GM12864 (cell line): Measurements from ENCODE around the gene SLC39A10.

Source experiments
- DNase-seq: peaks from one replicate; pipeline ENCODE4 v3.0.0-alpha.2; 2011; ENCODE audit warnings: low read depth
- H3K4me3 ChIP-seq: 2 replicates; pipeline ENCODE4 v1.5.1; 2011; ENCODE audit warnings: mild to moderate bottlenecking, low read depth, low read length, control low read depth
- CTCF ChIP-seq: IDR thresholded peaks from 2 replicates; pipeline ENCODE4 v1.5.1; 2011; ENCODE audit warnings: low read depth, mild to moderate bottlenecking, moderate library complexity, low read length, control low read depth, inconsistent platforms; ENCODE audit errors: missing control alignments

SLC39A10 gene

DNA sequence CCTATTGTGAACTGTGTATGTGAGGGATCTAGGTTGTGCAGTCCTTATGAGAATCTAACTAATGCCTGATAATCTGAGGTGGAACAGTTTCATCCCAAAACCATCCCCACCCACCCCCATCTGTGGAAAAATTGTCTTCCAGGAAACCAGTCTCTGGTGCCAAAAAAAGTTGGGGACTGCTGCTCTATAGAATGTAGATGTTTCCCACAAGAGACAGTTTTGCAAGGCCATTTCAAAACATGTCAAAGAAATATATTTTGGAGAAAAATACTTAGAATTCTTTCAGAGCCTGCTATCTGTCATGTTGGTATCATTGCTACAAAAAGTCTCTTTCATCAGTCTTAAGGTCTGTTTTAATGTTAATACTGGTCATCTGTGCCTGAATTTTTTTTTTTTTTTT is 4.1 kb upstream of the SLC39A10 start:
- DNase-seq: no peak
- TF ChIP-seq CTCF: no peak
- no peak overlapping the region for H3K4me3 ChIP-seq

- H3K4me3 ChIP-seq: peak overlapping the region; percentile 79
- TF ChIP-seq CTCF: no peak
- no peak for DNase-seq
Measured at GRCh38 chr2:195656161-195656858, 716 bp upstream of the SLC39A10 start.

GRCh38 chr2:195657634-195658540 is 861 bp downstream of the SLC39A10 start:
- no peak for DNase-seq
- TF ChIP-seq CTCF: no peak

DNA sequence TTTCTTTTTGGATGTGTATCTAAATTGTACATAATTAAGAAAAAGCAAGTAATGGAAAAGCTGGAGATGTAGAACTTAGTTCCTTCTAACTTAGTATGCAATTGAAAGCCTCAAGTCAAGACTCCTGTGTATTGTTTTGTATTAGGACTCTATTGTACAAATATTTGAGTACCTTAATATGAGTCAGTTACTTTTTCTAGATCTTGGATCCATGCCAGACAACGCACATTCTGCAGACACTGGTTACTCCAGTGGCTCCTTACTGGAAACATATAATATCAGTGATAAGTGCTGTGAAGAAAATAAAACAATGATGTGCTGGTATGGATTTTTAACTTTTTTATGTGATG is 1.5 kb downstream of the SLC39A10 start:
- DNase-seq: no peak
- no peak for TF ChIP-seq CTCF
- peak overlapping the region; percentile 79 for H3K4me3 ChIP-seq

More at GRCh38 chr2:195657634-195658540, 861 bp downstream of the SLC39A10 start:
- peak overlapping the region; percentile 79 for H3K4me3 ChIP-seq

GRCh38 chr2:195659114-195659513 is 2.1 kb downstream of the SLC39A10 start:
- H3K4me3 ChIP-seq: peak overlapping the region; percentile 79; the same call in 1 of the 2 replicates
- TF ChIP-seq CTCF: no peak
- DNase-seq: no peak

GRCh38 chr2:195659982-195660890 is 3.2 kb downstream of the SLC39A10 start:
- TF ChIP-seq CTCF: peak; percentile 67
- H3K4me3 ChIP-seq: peak overlapping the region; percentile 79; the same call in 1 of the 2 replicates
- no peak for DNase-seq
